ENCODE results near the gene PFN3. TPM values are rescaled to one million over a fixed set of nuclear protein-coding genes. Genes with fewer than 3 reads are reported as not detected.

Gene PFN3
- total RNA-seq, 1 donor from 2014 or later = not detected

- intact Hi-C loops (cut with DNase I) = no loop called here
- no peak overlapping the region for H3K27ac ChIP-seq
Observed at GRCh38 chr5:177432143-177432838, 31.8 kb upstream of the PFN3 start.

GRCh38 chr5:177431317-177432142, 31.1 kb upstream of the PFN3 start:
- H3K4me1 ChIP-seq = peaks cover 47% of the 10 kb centered on the region
- peak overlapping the region; percentile 22 for H3K27ac ChIP-seq
- intact Hi-C loops (cut with DNase I) = no loop called here
- peak in 1 of 2 donors; percentile 61 for TF ChIP-seq POLR2AphosphoS5 (IDR thresholded peaks at IDR 0.05; ENCODE audit: insufficient read depth in 1 of 2, low read depth in 1 of 2)
- no peak for TF ChIP-seq CTCF (IDR thresholded peaks at IDR 0.05)
- no peak for TF ChIP-seq POLR2A (IDR thresholded peaks at IDR 0.05)
- H3K9me3 ChIP-seq = no peaks in the 10 kb centered on the region
- no peak overlapping the region for H3K4me3 ChIP-seq
- DNase-seq (ENCODE audit: extremely low spot score in 2 of 2) = no peak
- peaks cover 0 to 44% of the 10 kb centered on the region in 2 donors for H3K36me3 ChIP-seq
- H3K27me3 ChIP-seq = no peaks in the 10 kb centered on the region

More at GRCh38 chr5:177432143-177432838, 31.8 kb upstream of the PFN3 start:
- no peaks in the 10 kb centered on the region for H3K9me3 ChIP-seq
- no peak overlapping the region for H3K4me3 ChIP-seq
- H3K36me3 ChIP-seq = peaks cover 0 to 48% of the 10 kb centered on the region in 2 donors
- no peak for DNase-seq (ENCODE audit: extremely low spot score in 2 of 2)
- no peaks in the 10 kb centered on the region for H3K27me3 ChIP-seq
- TF ChIP-seq POLR2AphosphoS5 (IDR thresholded peaks at IDR 0.05; ENCODE audit: insufficient read depth in 1 of 2, low read depth in 1 of 2) (no peak), CTCF (IDR thresholded peaks at IDR 0.05) (no peak), POLR2A (IDR thresholded peaks at IDR 0.05) (no peak)
- H3K4me1 ChIP-seq = peaks cover 42% of the 10 kb centered on the region

- no peak for TF ChIP-seq POLR2A (IDR thresholded peaks at IDR 0.05)
- TF ChIP-seq CTCF (IDR thresholded peaks at IDR 0.05) = no peak
- no peak for TF ChIP-seq POLR2AphosphoS5 (IDR thresholded peaks at IDR 0.05; ENCODE audit: insufficient read depth in 1 of 2, low read depth in 1 of 2)
- Histone ChIP-seq H3K9me3 (no peaks in the 10 kb centered on the region), H3K36me3 (peaks cover 0 to 38% of the 10 kb centered on the region in 2 donors), H3K4me1 (peaks cover 47% of the 10 kb centered on the region), H3K27ac (peak overlapping the region; percentile 22), H3K4me3 (no peak overlapping the region), H3K27me3 (no peaks in the 10 kb centered on the region)
- DNase-seq (ENCODE audit: extremely low spot score in 2 of 2) = no peak
- intact Hi-C loops (cut with DNase I) = no loop called here
Observed at GRCh38 chr5:177430972-177431316, 30.5 kb upstream of the PFN3 start.

GRCh38 chr5:177430140-177430951, 29.9 kb upstream of the PFN3 start:
- Histone ChIP-seq H3K9me3 (no peaks in the 10 kb centered on the region), H3K27me3 (no peaks in the 10 kb centered on the region), H3K27ac (peak overlapping the region; percentile 22), H3K4me3 (no peak overlapping the region), H3K36me3 (peaks cover 0 to 32% of the 10 kb centered on the region in 2 donors), H3K4me1 (peaks cover 52% of the 10 kb centered on the region)
- intact Hi-C loops (cut with DNase I) = no loop called here
- TF ChIP-seq POLR2AphosphoS5 (IDR thresholded peaks at IDR 0.05; ENCODE audit: insufficient read depth in 1 of 2, low read depth in 1 of 2) (no peak), POLR2A (IDR thresholded peaks at IDR 0.05) (no peak), CTCF (IDR thresholded peaks at IDR 0.05) (no peak)
- DNase-seq (ENCODE audit: extremely low spot score in 2 of 2) = no peak

Measured in vagina (tissue), 2 donors.